GM12878 (cell line): ENCODE measurements around the gene PUSL1.

ENCODE experiments used
- CTCF ChIP-seq, 3 experiments: IDR thresholded peaks in 2 of 3; conservative IDR thresholded peaks in 1 of 3; 2 replicates each; pipeline ENCODE4 v1.5.1; 2011; ENCODE audit warnings: low read depth in 3 of 3, low read length in 3 of 3, mild to moderate bottlenecking in 3 of 3, control low read depth in 2 of 3, moderate library complexity in 2 of 3, inconsistent platforms in 1 of 3, mixed read lengths in 1 of 3; ENCODE audit not compliant: control insufficient read depth in 2 of 3, insufficient read depth in 1 of 3; ENCODE audit errors: extremely low read depth in 1 of 3
- EGR1 ChIP-seq, 2 experiments: IDR thresholded peaks; 1 replicate in 1 of 2; 2 replicates in 1 of 2; pipeline ENCODE4 v1.6.1; 2011 to 2012; ENCODE audit warnings: low read depth in 2 of 2, low read length in 2 of 2, borderline replicate concordance in 1 of 2, mild to moderate bottlenecking in 1 of 2, moderate library complexity in 1 of 2
- NFIC ChIP-seq: IDR thresholded peaks from 2 replicates; pipeline ENCODE4 v1.6.1; 2012; ENCODE audit warnings: low read depth, mild to moderate bottlenecking, inconsistent platforms, low read length, moderate library complexity
- NR2F1 ChIP-seq: fragments of 450-650 bp; conservative IDR thresholded peaks from 2 replicates; pipeline ENCODE4 v1.6.1; 2017; ENCODE audit warnings: mild to moderate bottlenecking
- PAX8 ChIP-seq: fragments of 450-650 bp; IDR thresholded peaks from 2 replicates; pipeline ENCODE4 v1.6.1; 2017; ENCODE audit warnings: mild to moderate bottlenecking, moderate library complexity
- SRF ChIP-seq, 2 experiments: IDR thresholded peaks; 2 replicates each; pipeline ENCODE4 v1.6.1; 2011; ENCODE audit warnings: low read depth in 2 of 2, low read length in 2 of 2, mild to moderate bottlenecking in 1 of 2, moderate library complexity in 1 of 2
- TCF12 ChIP-seq: IDR thresholded peaks from 2 replicates; pipeline ENCODE4 v1.6.1; 2011; ENCODE audit warnings: low read depth, mild to moderate bottlenecking, low read length

- TF ChIP-seq TCF12 (no peak), SRF (IDR thresholded peaks at IDR 0.05; ENCODE audit: low read depth in 2 of 2, low read length in 2 of 2) (no peak), EGR1 (IDR thresholded peaks at IDR 0.05; ENCODE audit: borderline replicate concordance in 1 of 2, low read depth in 2 of 2, low read length in 2 of 2) (no peak), NR2F1 (no peak), CTCF (IDR thresholded peaks at IDR 0.05 in 2 of 3, conservative IDR thresholded peaks at IDR 0.05 in 1 of 3; ENCODE audit: control insufficient read depth in 2 of 3, extremely low read depth in 1 of 3, insufficient read depth in 1 of 3, low read depth in 3 of 3, low read length in 3 of 3) (no peak), PAX8 (no peak), NFIC (no peak)
These were observed 1.1 kb downstream of the PUSL1 start for GRCh38 chr1:1309251-1310108.
